HG03469 (cell line): ENCODE data around the gene ITIH2.
"Not testable (repeated sequence)": the region's sequence is repeated elsewhere in the genome, so short reads cannot be mapped to it uniquely, and the experiment has no call there.

Experiments used
- ATAC-seq: cut with Tn5 transposase; IDR thresholded peaks from one replicate; pipeline ENCODE4 v1.9.1; 2021; ENCODE audit warnings: mild to moderate bottlenecking, moderate library complexity, moderate number of reproducible peaks; ENCODE audit not compliant: unreplicated experiment

The ITIH2 gene

GRCh38 chr10:7703140-7703539 is at the start of gene ITIH2:
ITIH2 (plus strand) TSS chr10:7703316; CDS start chr10:7703435, 119 bp downstream.
- ATAC-seq: no peak

GRCh38 chr10:7657079-7657478 is 46.0 kb upstream of the ITIH2 start:
- ATAC-seq: not testable (repeated sequence)

- no peak for ATAC-seq
Measured at GRCh38 chr10:7657552-7657951, 45.6 kb upstream of the ITIH2 start.

- no peak for ATAC-seq
Measured at GRCh38 chr10:7659560-7659959, 43.6 kb upstream of the ITIH2 start.

- no peak for ATAC-seq
Measured at GRCh38 chr10:7662522-7662921, 40.6 kb upstream of the ITIH2 start.

GRCh38 chr10:7664707-7665106 is 38.4 kb upstream of the ITIH2 start:
- ATAC-seq: no peak

- ATAC-seq: no peak
Measured at GRCh38 chr10:7665767-7666166, 37.3 kb upstream of the ITIH2 start.

- ATAC-seq: no peak
Measured at GRCh38 chr10:7666253-7667023, 36.7 kb upstream of the ITIH2 start, which contains the start of gene ITIH5. ITIH5 (minus strand) TSS chr10:7666966; CDS start chr10:7666892, 74 bp downstream.

- ATAC-seq: no peak
Measured at GRCh38 chr10:7667262-7668141, 35.6 kb upstream of the ITIH2 start.

- ATAC-seq: no peak
Measured at GRCh38 chr10:7670157-7670556, 33.0 kb upstream of the ITIH2 start.

- ATAC-seq: no peak
Measured at GRCh38 chr10:7672341-7673134, 30.6 kb upstream of the ITIH2 start.

GRCh38 chr10:7679256-7679655 is 23.9 kb upstream of the ITIH2 start:
- ATAC-seq: no peak

- not testable (repeated sequence) for ATAC-seq
Measured at GRCh38 chr10:7680078-7680477, 23.0 kb upstream of the ITIH2 start.

GRCh38 chr10:7686351-7687171 is 16.6 kb upstream of the ITIH2 start:
- no peak for ATAC-seq

GRCh38 chr10:7687228-7687907 is 15.7 kb upstream of the ITIH2 start:
- ATAC-seq: peak; percentile 90

- no peak for ATAC-seq
Measured at GRCh38 chr10:7689591-7689990, 13.5 kb upstream of the ITIH2 start.

GRCh38 chr10:7690885-7691597 is 12.1 kb upstream of the ITIH2 start:
- ATAC-seq: not testable (repeated sequence)

GRCh38 chr10:7692368-7692767 is 10.7 kb upstream of the ITIH2 start:
- not testable (repeated sequence) for ATAC-seq

- ATAC-seq: not testable (repeated sequence)
Measured at GRCh38 chr10:7693194-7693593, 9.9 kb upstream of the ITIH2 start.
